Muscle of leg (tissue), 11 donors: Measurements from ENCODE around the gene MXD1. TPM values are rescaled to one million over a fixed set of nuclear protein-coding genes. Genes with fewer than 3 reads are reported as not detected.

Source experiments
- DNase-seq: peaks from one replicate; pipeline ENCODE4 v3.0.0; 2013
- H3K27ac ChIP-seq: one replicate; pipeline ENCODE4 v1.5.1; 2013; ENCODE audit warnings: mild to moderate bottlenecking, low read length, control low read depth
- H3K27me3 ChIP-seq: one replicate; pipeline ENCODE4 v1.6.1; 2013; ENCODE audit warnings: low read length; ENCODE audit not compliant: control insufficient read depth, insufficient read depth
- H3K36me3 ChIP-seq: one replicate; pipeline ENCODE4 v1.6.1; 2013; ENCODE audit warnings: low read length; ENCODE audit not compliant: control insufficient read depth, insufficient read depth
- H3K4me1 ChIP-seq: one replicate; pipeline ENCODE4 v1.6.1; 2013; ENCODE audit warnings: low read length; ENCODE audit not compliant: control insufficient read depth, insufficient read depth
- H3K4me3 ChIP-seq: one replicate; pipeline ENCODE4 v1.5.1; 2013; ENCODE audit warnings: low read length, control low read depth
- H3K9me3 ChIP-seq: replicated peaks from 2 replicates; pipeline ENCODE4 v1.6.1; 2013; ENCODE audit warnings: low read depth, low read length; ENCODE audit not compliant: control insufficient read depth
- WGBS: methylation state at CpG from one replicate; pipeline ENCODE4 v1.1.5; 2013; ENCODE audit warnings: missing lambda C conversion rate; ENCODE audit not compliant: insufficient coverage; 5-methylcytosine and 5-hydroxymethylcytosine counted together
- polyA plus RNA-seq, 8 donors: library from polyadenylated mRNA; unstranded; fragments of 120-200 nt; gene quantifications; one replicate each; pipeline versions ENCODE4 v1.2.1 to v1.2.3, GENCODE V29; 2013; ENCODE audit warnings: inconsistent platforms in 1 of 8, low replicate concordance in 1 of 8; ENCODE audit not compliant: insufficient read length in 8 of 8, insufficient read depth in 1 of 8
- total RNA-seq: library from RNA; stranded (reverse); fragments of 120-200 nt; gene quantifications from one replicate; pipeline ENCODE4 v1.2.4, GENCODE V29; 2013

Gene MXD1
- total and polyA plus RNA-seq, 9 donors = 2.7 to 7.2 (median 4.6) TPM

GRCh38 chr2:69975853-69976462, 61.0 kb downstream of the MXD1 start:
- WGBS = 85% methylated on average over 13 of the region's 13 CpGs
- H3K4me1 ChIP-seq = no peaks in the 10 kb centered on the region
- no peaks in the 10 kb centered on the region for H3K27me3 ChIP-seq
- H3K4me3 ChIP-seq = no peak overlapping the region
- H3K9me3 ChIP-seq = no peaks in the 10 kb centered on the region
- H3K27ac ChIP-seq = no peak overlapping the region
- H3K36me3 ChIP-seq = no peaks in the 10 kb centered on the region
- no peak for DNase-seq

GRCh38 chr2:69977186-69977585, 62.3 kb downstream of the MXD1 start:
- H3K27me3 ChIP-seq = no peaks in the 10 kb centered on the region
- no peak overlapping the region for H3K27ac ChIP-seq
- no peak overlapping the region for H3K4me3 ChIP-seq
- H3K9me3 ChIP-seq = no peaks in the 10 kb centered on the region
- H3K4me1 ChIP-seq = no peaks in the 10 kb centered on the region
- no peaks in the 10 kb centered on the region for H3K36me3 ChIP-seq
- 93% methylated on average over 6 of the region's 8 CpGs for WGBS
- DNase-seq = no peak

DNA sequence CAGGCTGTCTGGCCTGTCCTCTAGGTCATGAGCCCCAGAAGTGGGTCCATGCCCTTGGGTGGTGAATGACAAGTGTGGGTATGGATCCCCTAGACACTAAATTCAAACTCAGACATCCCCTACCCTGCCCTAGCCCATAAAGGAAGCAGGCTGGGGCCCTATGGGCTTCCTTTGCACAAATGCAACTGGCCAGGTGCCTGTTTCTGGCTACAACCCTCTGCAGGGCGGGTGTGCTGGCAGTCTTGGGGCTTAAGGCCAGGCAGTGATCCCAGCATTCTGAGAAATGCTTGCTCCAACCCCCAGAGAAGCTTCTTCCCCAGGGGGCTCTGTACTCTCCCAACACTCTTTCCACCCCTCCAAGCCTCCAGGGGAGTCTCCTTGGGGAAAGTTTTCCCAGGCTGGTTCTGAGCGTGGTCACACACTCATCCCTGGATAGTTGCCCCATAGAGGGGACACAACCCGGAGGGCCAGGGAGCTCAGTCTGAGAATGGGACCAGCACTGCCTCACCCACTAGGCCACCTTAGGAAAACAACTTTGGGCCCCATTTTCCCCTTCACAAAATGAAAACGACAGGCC, 63.1 kb downstream of the MXD1 start:
- DNase-seq = no peak
- Histone ChIP-seq H3K9me3 (no peaks in the 10 kb centered on the region), H3K36me3 (no peaks in the 10 kb centered on the region), H3K4me3 (no peak overlapping the region), H3K27me3 (no peaks in the 10 kb centered on the region), H3K27ac (no peak overlapping the region), H3K4me1 (no peaks in the 10 kb centered on the region)
- 80% methylated on average over 4 of the region's 4 CpGs for WGBS

DNA sequence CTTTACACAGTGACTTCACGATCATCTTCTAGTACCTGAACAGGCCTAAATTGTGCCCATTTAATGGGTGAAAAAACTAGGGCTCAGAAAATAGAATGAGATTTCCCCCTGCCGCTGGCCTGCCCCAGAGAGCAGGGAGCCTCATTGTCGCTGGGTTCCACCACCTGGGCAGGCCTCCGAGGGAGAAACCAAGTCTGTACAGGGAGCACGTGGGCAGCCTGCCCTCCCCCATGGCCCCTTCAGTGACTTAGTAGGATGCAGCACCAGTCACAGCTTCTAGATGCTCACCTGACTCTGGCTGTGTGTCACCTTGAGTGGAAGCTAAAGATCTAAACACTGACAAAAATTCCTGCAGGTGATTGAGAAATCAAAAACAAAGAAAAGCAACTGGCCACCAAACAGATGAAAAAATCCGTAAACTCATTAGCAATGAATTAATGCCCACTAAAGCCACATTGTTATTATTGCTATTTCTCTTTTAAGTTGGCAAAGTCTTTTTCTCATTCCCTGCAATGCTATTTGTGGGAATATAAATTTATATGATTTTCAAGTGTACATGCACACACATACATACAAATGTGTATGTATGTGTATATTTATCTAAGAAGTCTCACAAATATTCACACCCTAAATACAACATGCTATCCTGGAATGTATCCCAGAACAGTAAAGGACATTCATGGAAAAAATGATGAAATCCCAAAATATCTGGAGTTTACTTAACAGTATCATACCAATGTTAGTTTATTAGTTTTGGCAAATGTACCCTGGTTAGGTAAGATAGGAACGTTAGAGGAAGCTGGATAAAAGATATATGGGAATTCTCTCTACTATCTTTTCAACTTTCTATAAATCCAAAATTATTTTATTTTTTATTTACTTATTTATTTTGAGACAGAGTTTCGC, 65.2 kb downstream of the MXD1 start:
- Histone ChIP-seq H3K27ac (no peak overlapping the region), H3K9me3 (no peaks in the 10 kb centered on the region), H3K4me1 (no peaks in the 10 kb centered on the region), H3K36me3 (no peaks in the 10 kb centered on the region), H3K4me3 (no peak overlapping the region), H3K27me3 (no peaks in the 10 kb centered on the region)
- 92% methylated on average over 3 of the region's 8 CpGs for WGBS
- peak; percentile 50 for DNase-seq

DNA sequence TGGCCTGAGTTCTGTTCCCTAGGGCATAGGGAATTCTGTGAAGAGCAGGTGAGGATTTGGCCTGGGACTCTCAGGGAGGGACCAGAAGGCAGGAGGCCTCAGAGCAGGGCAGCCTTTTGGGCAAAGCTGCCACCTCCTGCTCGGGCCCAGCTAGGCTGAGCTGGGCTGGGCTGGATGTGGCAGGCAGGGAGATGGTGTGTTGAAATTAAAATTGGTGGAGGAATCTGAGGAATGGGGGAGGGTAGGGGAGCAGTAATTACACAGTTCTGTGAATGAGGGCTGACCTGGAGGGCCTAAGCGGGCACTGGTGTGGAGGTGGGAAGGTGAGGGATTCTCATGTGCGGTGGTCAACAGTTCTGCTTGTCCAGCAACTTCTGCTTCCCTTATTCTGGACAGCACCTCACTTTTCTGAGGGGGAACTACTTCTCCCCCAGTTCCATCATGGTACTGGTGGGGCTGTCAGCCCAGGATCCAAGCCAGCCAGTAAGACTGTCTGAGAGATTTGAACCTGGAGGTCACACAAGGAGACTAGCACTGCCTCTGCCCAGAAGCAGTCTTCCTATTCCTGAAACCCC, 68.6 kb downstream of the MXD1 start:
- no peak overlapping the region for H3K4me3 ChIP-seq
- DNase-seq = no peak
- H3K9me3 ChIP-seq = no peaks in the 10 kb centered on the region
- no peak overlapping the region for H3K27ac ChIP-seq
- H3K4me1 ChIP-seq = no peaks in the 10 kb centered on the region
- H3K27me3 ChIP-seq = no peaks in the 10 kb centered on the region
- H3K36me3 ChIP-seq = no peaks in the 10 kb centered on the region
- 75% methylated on average over 1 of the region's 3 CpGs for WGBS

DNA sequence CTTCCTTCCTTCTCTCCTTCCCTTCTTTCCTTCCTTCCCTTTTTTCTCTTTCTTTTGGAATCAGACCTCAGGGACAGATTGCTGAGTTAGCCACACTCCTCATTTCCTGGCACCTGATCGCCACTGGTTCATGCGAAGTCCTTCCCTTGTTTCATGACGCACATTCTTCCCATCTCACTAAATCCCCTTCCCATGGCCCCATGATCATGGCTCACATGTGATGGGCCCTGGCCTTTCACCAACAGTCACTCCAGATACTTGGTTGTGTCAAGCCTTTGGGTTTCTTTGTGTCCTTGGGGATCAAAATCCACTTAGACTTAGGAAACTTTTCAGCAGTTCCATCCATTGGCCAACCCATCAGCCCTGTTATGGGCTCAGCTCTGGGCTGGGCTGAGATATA, 70.3 kb downstream of the MXD1 start:
- WGBS = 96% methylated on average over 3 of the region's 3 CpGs
- no peak overlapping the region for H3K4me3 ChIP-seq
- no peak for DNase-seq
- H3K36me3 ChIP-seq = no peaks in the 10 kb centered on the region
- no peaks in the 10 kb centered on the region for H3K27me3 ChIP-seq
- H3K27ac ChIP-seq = no peak overlapping the region
- no peaks in the 10 kb centered on the region for H3K9me3 ChIP-seq
- no peaks in the 10 kb centered on the region for H3K4me1 ChIP-seq

DNA sequence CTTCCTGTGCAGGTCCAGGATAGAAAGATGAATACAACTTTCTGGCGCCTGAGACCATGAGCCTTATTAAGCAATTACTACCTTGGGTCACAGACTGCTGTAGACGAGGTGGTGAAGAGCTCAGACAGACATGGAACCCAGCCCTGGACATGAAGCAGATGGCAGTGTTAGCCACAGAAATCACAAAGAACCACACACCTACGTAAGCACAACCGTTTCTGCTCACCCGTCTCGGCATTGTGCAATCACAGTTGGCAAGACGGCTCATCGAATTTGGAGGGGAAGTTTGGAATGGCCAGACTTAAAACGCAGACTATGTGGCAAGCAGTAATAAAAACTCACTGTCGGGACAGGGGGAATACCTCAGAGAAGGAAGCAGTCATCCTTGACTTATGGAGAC, 70.8 kb downstream of the MXD1 start:
- Histone ChIP-seq H3K27me3 (no peaks in the 10 kb centered on the region), H3K4me3 (no peak overlapping the region), H3K4me1 (no peaks in the 10 kb centered on the region), H3K27ac (no peak overlapping the region), H3K36me3 (no peaks in the 10 kb centered on the region), H3K9me3 (no peaks in the 10 kb centered on the region)
- WGBS = 73% methylated on average over 6 of the region's 10 CpGs
- peak; percentile 61 for DNase-seq

- Histone ChIP-seq H3K27me3 (no peaks in the 10 kb centered on the region), H3K4me3 (no peak overlapping the region), H3K27ac (no peak overlapping the region), H3K9me3 (no peaks in the 10 kb centered on the region), H3K36me3 (no peaks in the 10 kb centered on the region), H3K4me1 (no peaks in the 10 kb centered on the region)
- DNase-seq = no peak
- WGBS = no CpG with 5 or more reads among the region's 4 CpGs
Measured at GRCh38 chr2:69986691-69987090, 71.8 kb downstream of the MXD1 start.

GRCh38 chr2:69988086-69988635, 73.3 kb downstream of the MXD1 start:
- Histone ChIP-seq H3K4me1 (no peaks in the 10 kb centered on the region), H3K9me3 (no peaks in the 10 kb centered on the region), H3K4me3 (no peak overlapping the region), H3K27me3 (no peaks in the 10 kb centered on the region), H3K27ac (no peak overlapping the region), H3K36me3 (no peaks in the 10 kb centered on the region)
- WGBS = 100% methylated on average over 3 of the region's 5 CpGs
- DNase-seq = no peak

GRCh38 chr2:69989009-69989408, 74.1 kb downstream of the MXD1 start:
- Histone ChIP-seq H3K4me1 (no peaks in the 10 kb centered on the region), H3K9me3 (no peaks in the 10 kb centered on the region), H3K36me3 (peaks cover 4% of the 10 kb centered on the region), H3K4me3 (no peak overlapping the region), H3K27ac (no peak overlapping the region), H3K27me3 (no peaks in the 10 kb centered on the region)
- DNase-seq = no peak
- WGBS = 52% methylated on average over 3 of the region's 3 CpGs
